ENCODE measurements around the gene CCDC17.

Gene CCDC17

DNA sequence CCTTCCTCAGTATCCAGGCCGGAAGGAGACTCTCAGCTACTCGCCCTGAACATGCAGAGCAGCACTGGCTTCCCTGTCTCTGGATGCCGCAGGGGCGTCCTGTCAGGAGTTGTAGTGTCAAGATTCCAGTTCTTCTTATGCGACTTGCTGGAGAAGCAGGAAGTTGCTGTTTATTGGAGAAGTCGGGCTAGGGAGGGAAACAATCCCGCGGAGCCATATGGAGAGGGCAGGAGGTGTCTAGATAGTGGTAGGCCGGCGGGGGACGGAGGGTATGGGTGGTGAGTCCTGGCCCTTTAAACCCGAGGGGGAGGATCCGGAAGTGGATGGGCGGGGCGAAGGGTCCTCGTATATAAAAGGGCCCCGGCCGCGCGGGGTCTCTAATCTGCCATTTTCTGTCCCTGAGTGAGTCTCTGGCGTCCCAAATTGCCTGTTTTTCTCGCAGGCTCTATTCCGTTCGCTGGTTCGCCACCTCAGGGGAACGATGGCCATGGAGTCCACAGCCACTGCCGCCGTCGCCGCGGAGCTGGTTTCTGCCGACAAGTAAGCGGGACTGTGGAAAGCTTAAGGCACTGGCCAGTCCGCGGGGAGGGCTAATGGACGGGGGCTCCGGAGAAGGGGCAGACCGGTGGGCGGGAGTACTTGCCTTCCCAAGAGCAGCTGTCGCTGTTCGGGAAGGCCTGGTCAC, 40.0 kb downstream of the CCDC17 start, which contains the start of gene NASP:
Gene NASP, plus strand, starts transcription at position 376 of the 685 bp plus-strand sequence. Its CDS starts 106 bp downstream, at position 482.
- peak; percentile 84 for DNase-seq (ENCODE audit: low read depth)

DNA sequence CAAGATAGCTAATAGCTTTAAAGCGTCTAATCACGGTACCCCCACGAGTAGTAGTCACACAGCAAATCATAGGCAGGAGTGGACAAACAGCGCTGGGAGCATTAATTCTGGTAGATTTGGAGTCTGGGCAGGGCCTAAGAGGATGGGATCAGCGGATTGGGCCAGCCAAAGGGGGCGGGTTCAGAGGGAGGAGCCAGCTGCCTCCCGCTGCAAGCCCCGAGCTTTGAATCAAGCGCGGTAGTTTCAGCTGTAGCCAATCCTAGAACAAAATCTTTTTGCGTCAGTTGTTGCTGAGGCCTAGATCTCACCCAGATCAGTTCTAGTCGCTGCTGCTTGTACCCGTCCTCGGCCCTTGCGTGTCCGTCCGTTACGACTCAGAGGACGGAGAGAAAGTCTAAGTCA, 40.6 kb downstream of the CCDC17 start:
- DNase-seq (ENCODE audit: low read depth): peak; percentile 88

DNA sequence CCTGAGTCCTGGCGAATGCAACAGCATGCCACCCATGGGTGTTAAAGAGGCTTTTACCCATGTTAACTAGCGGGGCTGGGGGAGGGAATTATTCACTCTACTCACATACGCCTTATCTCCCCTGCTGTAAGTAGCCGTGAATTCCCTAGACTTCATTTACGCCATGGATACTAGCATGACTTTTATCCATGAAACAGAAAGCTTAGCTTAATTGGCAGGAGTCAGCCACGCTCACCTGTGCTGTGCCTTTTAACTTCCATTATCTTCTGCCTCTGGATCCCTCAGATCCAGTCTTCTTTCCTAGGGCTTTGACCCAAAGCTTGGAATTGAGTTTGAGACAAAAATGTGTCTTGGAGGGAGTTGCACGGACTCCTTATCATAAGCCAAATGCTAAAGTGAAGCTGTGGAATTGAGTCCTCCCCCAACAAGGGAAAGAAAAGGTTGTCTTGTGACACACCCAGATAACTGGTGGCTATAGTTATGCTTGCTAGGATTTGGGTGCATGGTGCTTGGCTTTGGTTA, 49.7 kb downstream of the CCDC17 start:
- no peak for DNase-seq (ENCODE audit: low read depth)

DNA sequence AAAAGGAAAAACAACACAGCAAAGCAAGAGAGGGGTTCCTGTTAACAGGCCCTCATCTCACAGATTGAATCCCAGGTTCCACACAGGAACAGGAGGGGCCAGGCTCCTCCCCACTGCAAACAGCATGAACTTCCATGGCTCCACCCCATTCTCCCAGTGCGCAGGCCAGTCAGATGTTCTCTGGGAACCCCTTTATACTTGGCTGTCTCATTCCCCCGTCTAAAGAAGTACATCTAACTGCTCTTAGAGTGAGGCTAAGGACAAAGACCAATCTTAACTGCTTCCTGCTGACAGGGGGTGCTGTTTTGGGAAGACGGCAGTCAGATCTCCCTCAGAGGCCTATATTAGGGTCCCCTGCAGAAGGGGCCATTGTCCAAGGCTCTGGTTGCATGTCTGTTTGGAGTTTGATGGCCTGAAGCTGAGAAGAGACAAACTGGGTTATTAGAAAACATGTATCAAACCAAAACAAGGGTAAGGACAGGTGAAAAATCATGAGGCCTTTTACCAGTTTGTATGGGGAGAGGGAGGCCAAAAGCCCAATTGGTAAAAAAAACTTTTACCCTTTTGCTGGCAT, 50.5 kb downstream of the CCDC17 start:
- no peak for DNase-seq (ENCODE audit: low read depth)

DNA sequence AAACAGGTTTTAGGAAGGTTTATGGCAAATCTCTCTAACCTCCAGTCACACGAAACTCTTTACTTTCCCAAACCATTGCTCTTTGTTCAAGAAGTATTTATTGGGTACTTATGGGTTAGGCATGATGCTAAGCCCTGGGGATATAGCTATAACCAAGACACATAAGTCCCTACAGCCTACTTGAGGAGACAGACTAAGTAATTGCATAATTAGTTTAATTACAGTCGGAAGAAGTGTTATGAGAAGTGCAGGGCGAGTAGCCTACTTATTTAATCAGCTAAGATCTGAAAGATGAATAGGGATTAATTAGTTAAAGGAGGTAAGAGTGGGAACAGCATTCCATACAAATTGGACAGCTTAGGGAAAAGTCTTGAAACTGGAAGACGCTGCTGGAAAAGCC, 53.2 kb downstream of the CCDC17 start:
- no peak for DNase-seq (ENCODE audit: low read depth)

Data from activated T-helper 1 cell treated with Interleukin-2 at 50 U/mL for 16 hours (primary cell).